HepG2 (cell line): Measurements from ENCODE around the gene NES. TPM values are rescaled to one million over a fixed set of nuclear protein-coding genes. Genes with fewer than 3 reads are reported as not detected.

Experiments used
- ATRX ChIP-seq: sonication (generic); formaldehyde crosslinking; IDR thresholded peaks from 2 replicates; pipeline ENCODE4 v1.4.0; 2020; ENCODE audit warnings: missing genetic modification reagents, borderline replicate concordance
- FOXM1 ChIP-seq: sonication (generic); formaldehyde crosslinking; IDR thresholded peaks from 2 replicates; pipeline ENCODE4 v1.5.0; 2020; ENCODE audit warnings: missing genetic modification reagents
- GMEB1 ChIP-seq: sonication (generic); formaldehyde crosslinking; IDR thresholded peaks from 2 replicates; pipeline ENCODE4 v1.5.1; 2020; ENCODE audit warnings: missing genetic modification reagents, mild to moderate bottlenecking, borderline replicate concordance
- GTF3A ChIP-seq: sonication (generic); formaldehyde crosslinking; conservative IDR thresholded peaks from 2 replicates; pipeline ENCODE4 v1.4.0; 2020; ENCODE audit warnings: mild to moderate bottlenecking, missing genetic modification reagents
- RCOR2 ChIP-seq: IDR thresholded peaks from 2 replicates; pipeline ENCODE4 v1.6.1; 2016; ENCODE audit warnings: missing biosample characterization, missing genetic modification reagents
- REL ChIP-seq: sonication (generic); formaldehyde crosslinking; conservative IDR thresholded peaks from 2 replicates; pipeline ENCODE4 v1.8.0; 2022; ENCODE audit warnings: mild to moderate bottlenecking, missing genetic modification reagents, moderate library complexity
- TSC22D2 ChIP-seq: sonication (generic); formaldehyde crosslinking; IDR thresholded peaks from 2 replicates; pipeline ENCODE4 v1.5.1; 2020; ENCODE audit warnings: missing genetic modification reagents, mild to moderate bottlenecking, borderline replicate concordance
- XRCC5 ChIP-seq: fragments of 200-400 bp; formaldehyde crosslinking; optimal IDR thresholded peaks from 2 replicates; pipeline ENCODE3; 2017; ENCODE audit warnings: mild to moderate bottlenecking, low read length
- ZBTB46 ChIP-seq: sonication (generic); formaldehyde crosslinking; IDR thresholded peaks from 2 replicates; pipeline ENCODE4 v1.4.0; 2020; ENCODE audit warnings: mild to moderate bottlenecking, missing genetic modification reagents, borderline replicate concordance
- ZNF556 ChIP-seq: sonication (generic); formaldehyde crosslinking; IDR thresholded peaks from 2 replicates; pipeline ENCODE4 v1.4.0; 2020; ENCODE audit warnings: mild to moderate bottlenecking, missing genetic modification reagents, borderline replicate concordance
- ZNF660 ChIP-seq: sonication (generic); formaldehyde crosslinking; IDR thresholded peaks from 2 replicates; pipeline ENCODE4 v1.5.1; 2020; ENCODE audit warnings: mild to moderate bottlenecking, low read depth, missing genetic modification reagents, borderline replicate concordance
- ZNF776 ChIP-seq: sonication (generic); formaldehyde crosslinking; IDR thresholded peaks from 2 replicates; pipeline ENCODE4 v1.4.0; 2020; ENCODE audit warnings: mild to moderate bottlenecking, missing genetic modification reagents
- polyA plus RNA-seq, 8 experiments: library from polyadenylated mRNA; depleted of rRNA in 3 of 8; stranded (reverse) in 7 of 8; unstranded in 1 of 8; fragments of >200 nt; fragmentation: Illumina TruSeq in 4 of 8; extraction: Trizol in 4 of 8; gene quantifications; 2 replicates each; pipeline versions ENCODE4 v1.2.1 to v1.2.3, GENCODE V29; 2011 to 2016; ENCODE audit warnings: low read depth in 4 of 8, missing spikeins in 1 of 8, mixed read lengths in 1 of 8; ENCODE audit not compliant: insufficient read depth in 1 of 8
- total RNA-seq, 5 experiments: library from RNA; depleted of rRNA; stranded (reverse); fragments of >200 nt; fragmentation: Illumina TruSeq; extraction: Trizol; gene quantifications; 2 replicates each; pipeline ENCODE4 v1.2.3, GENCODE V29; 2016; ENCODE audit warnings: low read depth in 1 of 5
- TF ChIP-seq, protein P1 (sequence below): sonication (generic); formaldehyde crosslinking; conservative IDR thresholded peaks from 2 replicates; pipeline ENCODE4 v1.4.0; 2020; ENCODE audit warnings: missing genetic modification reagents
- TF ChIP-seq, protein P2 (sequence below): IDR thresholded peaks from 2 replicates; pipeline ENCODE4 v1.6.1; 2016; ENCODE audit warnings: control low read depth
- TF ChIP-seq, protein P3 (sequence below): sonication (generic); formaldehyde crosslinking; conservative IDR thresholded peaks from 2 replicates; pipeline ENCODE4 v1.8.0; 2022; ENCODE audit warnings: mild to moderate bottlenecking, moderate library complexity, missing genetic modification reagents
- TF ChIP-seq, protein P4 (sequence below): sonication (generic); formaldehyde crosslinking; IDR thresholded peaks from 2 replicates; pipeline ENCODE4 v1.4.0; 2020; ENCODE audit warnings: missing genetic modification reagents

Gene NES
- total and polyA plus RNA-seq, 2 of the 13 experiments (the other 11 are each of a cell fraction or from before 2014, with no cell fraction given): 1.7 to 16.6 TPM

DNA sequence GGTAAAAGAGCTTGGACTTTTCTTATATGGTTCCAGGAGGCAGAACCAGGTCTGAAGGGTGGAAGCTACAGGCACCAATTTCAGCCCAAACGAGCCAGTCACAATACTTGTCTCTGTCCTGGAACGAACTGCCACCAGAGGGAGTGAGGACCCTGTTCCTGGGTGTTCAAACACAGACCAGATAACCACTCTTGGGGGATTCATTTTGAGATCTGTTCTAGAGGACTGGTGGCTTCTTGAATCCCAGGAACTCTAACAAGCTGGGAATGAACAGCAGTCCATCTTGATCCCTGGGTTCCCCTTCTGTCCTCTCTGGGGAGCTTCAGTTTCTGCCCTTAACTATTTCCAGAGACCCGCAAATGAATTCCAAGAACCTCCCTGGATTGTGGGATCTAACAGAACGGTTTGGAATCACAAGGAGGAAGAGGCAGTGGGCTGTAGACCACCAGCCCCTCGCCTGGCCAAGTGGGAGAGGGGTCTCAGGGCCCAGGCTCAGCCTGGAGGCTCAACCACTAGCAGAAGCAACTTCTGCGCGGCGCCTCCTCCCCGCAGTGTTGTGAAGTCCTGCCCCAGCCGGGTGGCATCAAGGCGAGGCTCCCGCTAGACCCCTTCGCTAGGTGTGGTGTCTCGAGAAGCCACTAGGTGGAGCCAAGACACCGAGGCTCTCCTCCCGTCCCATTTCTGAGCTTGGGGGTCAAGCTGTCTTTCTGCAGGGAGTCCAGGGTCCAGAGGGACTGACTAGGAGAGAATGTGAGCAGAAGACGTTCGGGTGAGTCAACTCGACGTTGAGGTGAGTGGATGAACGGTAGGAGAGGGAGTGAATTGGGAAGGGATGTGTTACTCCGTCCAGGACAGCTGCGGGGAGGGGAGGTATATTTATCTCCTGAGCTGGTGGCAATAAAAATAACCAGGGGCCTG lies 12.1 kb upstream of the NES start (continued):
- TF ChIP-seq, protein P1, sequence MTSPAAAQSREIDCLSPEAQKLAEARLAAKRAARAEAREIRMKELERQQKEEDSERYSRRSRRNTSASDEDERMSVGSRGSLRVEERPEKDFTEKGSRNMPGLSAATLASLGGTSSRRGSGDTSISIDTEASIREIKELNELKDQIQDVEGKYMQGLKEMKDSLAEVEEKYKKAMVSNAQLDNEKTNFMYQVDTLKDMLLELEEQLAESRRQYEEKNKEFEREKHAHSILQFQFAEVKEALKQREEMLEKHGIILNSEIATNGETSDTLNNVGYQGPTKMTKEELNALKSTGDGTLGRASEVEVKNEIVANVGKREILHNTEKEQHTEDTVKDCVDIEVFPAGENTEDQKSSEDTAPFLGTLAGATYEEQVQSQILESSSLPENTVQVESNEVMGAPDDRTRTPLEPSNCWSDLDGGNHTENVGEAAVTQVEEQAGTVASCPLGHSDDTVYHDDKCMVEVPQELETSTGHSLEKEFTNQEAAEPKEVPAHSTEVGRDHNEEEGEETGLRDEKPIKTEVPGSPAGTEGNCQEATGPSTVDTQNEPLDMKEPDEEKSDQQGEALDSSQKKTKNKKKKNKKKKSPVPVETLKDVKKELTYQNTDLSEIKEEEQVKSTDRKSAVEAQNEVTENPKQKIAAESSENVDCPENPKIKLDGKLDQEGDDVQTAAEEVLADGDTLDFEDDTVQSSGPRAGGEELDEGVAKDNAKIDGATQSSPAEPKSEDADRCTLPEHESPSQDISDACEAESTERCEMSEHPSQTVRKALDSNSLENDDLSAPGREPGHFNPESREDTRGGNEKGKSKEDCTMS (CRISPR knock-in tag): no peak
- TF ChIP-seq, protein P2, sequence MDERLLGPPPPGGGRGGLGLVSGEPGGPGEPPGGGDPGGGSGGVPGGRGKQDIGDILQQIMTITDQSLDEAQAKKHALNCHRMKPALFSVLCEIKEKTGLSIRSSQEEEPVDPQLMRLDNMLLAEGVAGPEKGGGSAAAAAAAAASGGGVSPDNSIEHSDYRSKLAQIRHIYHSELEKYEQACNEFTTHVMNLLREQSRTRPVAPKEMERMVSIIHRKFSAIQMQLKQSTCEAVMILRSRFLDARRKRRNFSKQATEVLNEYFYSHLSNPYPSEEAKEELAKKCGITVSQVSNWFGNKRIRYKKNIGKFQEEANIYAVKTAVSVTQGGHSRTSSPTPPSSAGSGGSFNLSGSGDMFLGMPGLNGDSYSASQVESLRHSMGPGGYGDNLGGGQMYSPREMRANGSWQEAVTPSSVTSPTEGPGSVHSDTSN (CRISPR knock-in tag): no peak
- TF ChIP-seq REL (CRISPR knock-in tag) (no peak), ZNF776 (no peak), GMEB1 (CRISPR knock-in tag) (no peak), RCOR2 (CRISPR knock-in tag) (no peak), ZBTB46 (no peak), ATRX (CRISPR knock-in tag) (no peak; the same call in 1 of the 2 replicates), ZNF556 (CRISPR knock-in tag) (0 out of 2 replicates have a peak, but pooled peaks have one; percentile 24), TSC22D2 (CRISPR knock-in tag) (no peak), XRCC5 (peak; percentile 69), FOXM1 (CRISPR knock-in tag) (no peak), ZNF660 (CRISPR knock-in tag) (no peak), GTF3A (CRISPR knock-in tag) (no peak)
- TF ChIP-seq, protein P3, sequence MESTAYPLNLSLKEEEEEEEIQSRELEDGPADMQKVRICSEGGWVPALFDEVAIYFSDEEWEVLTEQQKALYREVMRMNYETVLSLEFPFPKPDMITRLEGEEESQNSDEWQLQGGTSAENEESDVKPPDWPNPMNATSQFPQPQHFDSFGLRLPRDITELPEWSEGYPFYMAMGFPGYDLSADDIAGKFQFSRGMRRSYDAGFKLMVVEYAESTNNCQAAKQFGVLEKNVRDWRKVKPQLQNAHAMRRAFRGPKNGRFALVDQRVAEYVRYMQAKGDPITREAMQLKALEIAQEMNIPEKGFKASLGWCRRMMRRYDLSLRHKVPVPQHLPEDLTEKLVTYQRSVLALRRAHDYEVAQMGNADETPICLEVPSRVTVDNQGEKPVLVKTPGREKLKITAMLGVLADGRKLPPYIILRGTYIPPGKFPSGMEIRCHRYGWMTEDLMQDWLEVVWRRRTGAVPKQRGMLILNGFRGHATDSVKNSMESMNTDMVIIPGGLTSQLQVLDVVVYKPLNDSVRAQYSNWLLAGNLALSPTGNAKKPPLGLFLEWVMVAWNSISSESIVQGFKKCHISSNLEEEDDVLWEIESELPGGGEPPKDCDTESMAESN: no peak
- TF ChIP-seq, protein P4, sequence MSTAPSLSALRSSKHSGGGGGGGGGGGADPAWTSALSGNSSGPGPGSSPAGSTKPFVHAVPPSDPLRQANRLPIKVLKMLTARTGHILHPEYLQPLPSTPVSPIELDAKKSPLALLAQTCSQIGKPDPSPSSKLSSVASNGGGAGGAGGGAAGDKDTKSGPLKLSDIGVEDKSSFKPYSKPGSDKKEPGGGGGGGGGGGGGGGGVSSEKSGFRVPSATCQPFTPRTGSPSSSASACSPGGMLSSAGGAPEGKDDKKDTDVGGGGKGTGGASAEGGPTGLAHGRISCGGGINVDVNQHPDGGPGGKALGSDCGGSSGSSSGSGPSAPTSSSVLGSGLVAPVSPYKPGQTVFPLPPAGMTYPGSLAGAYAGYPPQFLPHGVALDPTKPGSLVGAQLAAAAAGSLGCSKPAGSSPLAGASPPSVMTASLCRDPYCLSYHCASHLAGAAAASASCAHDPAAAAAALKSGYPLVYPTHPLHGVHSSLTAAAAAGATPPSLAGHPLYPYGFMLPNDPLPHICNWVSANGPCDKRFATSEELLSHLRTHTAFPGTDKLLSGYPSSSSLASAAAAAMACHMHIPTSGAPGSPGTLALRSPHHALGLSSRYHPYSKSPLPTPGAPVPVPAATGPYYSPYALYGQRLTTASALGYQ (CRISPR knock-in tag): no peak
